GM12892 (cell line): Measurements from ENCODE around the gene WDFY4.

Experiments used
- DNase-seq: peaks from one replicate; pipeline ENCODE4 v3.0.0; 2011; ENCODE audit not compliant: insufficient read length
- FAIRE-seq: peaks from 2 replicates; lab custom pipeline; 2011; peaks lifted over from hg19 to GRCh38; lab: Jason Lieb, UNC
- POLR2A ChIP-seq: IDR thresholded peaks from 2 replicates; pipeline ENCODE4 v1.6.1; 2011; ENCODE audit warnings: low read depth, low read length, control low read depth
- POLR2AphosphoS5 ChIP-seq: IDR thresholded peaks from 2 replicates; pipeline ENCODE4 v1.6.1; 2011; ENCODE audit warnings: low read depth, low read length, control low read depth
- TAF1 ChIP-seq: IDR thresholded peaks from 2 replicates; pipeline ENCODE4 v1.6.1; 2011; ENCODE audit warnings: low read depth, mild to moderate bottlenecking, control low read depth, low read length, borderline replicate concordance

WDFY4 gene

GRCh38 chr10:48776528-48776927 lies 91.9 kb downstream of the WDFY4 start:
- DNase-seq (no peak), FAIRE-seq (no peak)
- TF ChIP-seq TAF1: no peak
- TF ChIP-seq POLR2A: no peak
- TF ChIP-seq POLR2AphosphoS5: no peak

GRCh38 chr10:48777110-48777509 lies 92.4 kb downstream of the WDFY4 start:
- TF ChIP-seq POLR2A (no peak), TAF1 (no peak), POLR2AphosphoS5 (no peak)
- FAIRE-seq (no peak), DNase-seq (no peak)

GRCh38 chr10:48778193-48778857 lies 93.7 kb downstream of the WDFY4 start:
- DNase-seq: no peak
- FAIRE-seq: no peak
- TF ChIP-seq POLR2A: no peak
- TF ChIP-seq TAF1: no peak
- TF ChIP-seq POLR2AphosphoS5: no peak

GRCh38 chr10:48779077-48779476 lies 94.4 kb downstream of the WDFY4 start:
- FAIRE-seq: no peak
- TF ChIP-seq TAF1: no peak
- no peak for TF ChIP-seq POLR2AphosphoS5
- TF ChIP-seq POLR2A: no peak
- no peak for DNase-seq

- DNase-seq (no peak), FAIRE-seq (no peak)
- no peak for TF ChIP-seq POLR2A
- TF ChIP-seq POLR2AphosphoS5: no peak
- TF ChIP-seq TAF1: no peak
Observed at GRCh38 chr10:48779546-48780152, 95.0 kb downstream of the WDFY4 start.

GRCh38 chr10:48780341-48780740 lies 95.7 kb downstream of the WDFY4 start:
- no peak for TF ChIP-seq TAF1
- no peak for TF ChIP-seq POLR2AphosphoS5
- TF ChIP-seq POLR2A: no peak
- DNase-seq (no peak), FAIRE-seq (no peak)

- FAIRE-seq (no peak), DNase-seq (no peak)
- TF ChIP-seq TAF1: no peak
- no peak for TF ChIP-seq POLR2AphosphoS5
- no peak for TF ChIP-seq POLR2A
Observed at GRCh38 chr10:48782386-48782785, 97.7 kb downstream of the WDFY4 start.

- no peak for FAIRE-seq
- DNase-seq: no peak
- no peak for TF ChIP-seq TAF1
- TF ChIP-seq POLR2A: no peak
- no peak for TF ChIP-seq POLR2AphosphoS5
Observed at GRCh38 chr10:48784031-48784430, 99.4 kb downstream of the WDFY4 start.

GRCh38 chr10:48785796-48786195 lies 101.1 kb downstream of the WDFY4 start:
- FAIRE-seq (no peak), DNase-seq (no peak)
- TF ChIP-seq POLR2AphosphoS5 (no peak), TAF1 (no peak), POLR2A (no peak)

- FAIRE-seq (no peak), DNase-seq (no peak)
- no peak for TF ChIP-seq POLR2A
- TF ChIP-seq TAF1: no peak
- no peak for TF ChIP-seq POLR2AphosphoS5
Observed at GRCh38 chr10:48786606-48787282, 102.1 kb downstream of the WDFY4 start.

- no peak for DNase-seq
- TF ChIP-seq POLR2A (no peak), POLR2AphosphoS5 (no peak), TAF1 (no peak)
Observed at GRCh38 chr10:48788554-48788953, 103.9 kb downstream of the WDFY4 start.

More at GRCh38 chr10:48788554-48788953, 103.9 kb downstream of the WDFY4 start:
- FAIRE-seq: no peak
